Caco-2 (cell line): ENCODE data around the gene NT5DC1. TPM values are rescaled to one million over a fixed set of nuclear protein-coding genes. Genes with fewer than 3 reads are reported as not detected.

Source experiments
- BruUV-seq: library from RNA; stranded (reverse); fragments of 400-500 nt; replicated peaks from 2 replicates; lab custom pipeline; 2021; lab: Mats Ljungman, UMichigan
- CTCF ChIA-PET: fragments of 300-600 bp; sonication (Branson Sonifier 250); formaldehyde crosslinking; loops from one replicate; lab custom pipeline; 2022; ENCODE audit warnings: antibody characterized with exemption; lab: Charles Lee
- POLR2A ChIA-PET: fragments of 300-600 bp; sonication (Branson Sonifier 250); formaldehyde crosslinking; loops from one replicate; lab custom pipeline; 2022; ENCODE audit warnings: antibody characterized with exemption; lab: Charles Lee
- DNase-seq, 2 experiments: peaks; one replicate each; pipeline versions ENCODE4 v3.0.0 to v3.0.0-alpha.2; 2020 to 2022
- H3K27me3 ChIP-seq: replicated peaks from 2 replicates; pipeline ENCODE4 v1.6.0; 2011; ENCODE audit warnings: low read length; ENCODE audit not compliant: control insufficient read depth, insufficient read depth
- H3K36me3 ChIP-seq: 2 replicates; pipeline ENCODE4 v1.5.1; 2011; ENCODE audit warnings: low read length; ENCODE audit not compliant: control insufficient read depth, insufficient read depth
- H3K4me1 ChIP-seq: fragments of 250-450 bp; sonication (Bioruptor Pico); 2 replicates; pipeline ENCODE4 v1.5.1; 2020; ENCODE audit warnings: mild to moderate bottlenecking
- H3K4me3 ChIP-seq: 2 replicates; pipeline ENCODE4 v1.5.1; 2011; ENCODE audit warnings: low read depth, mild to moderate bottlenecking, control low read depth, low read length
- H3K9me3 ChIP-seq: fragments of 250-450 bp; sonication (Bioruptor Pico); 2 replicates; pipeline ENCODE4 v1.5.1; 2020; ENCODE audit warnings: mild to moderate bottlenecking, moderate library complexity
- H3K27ac Mint-ChIP-seq: one replicate; pipeline ENCODE4 v1.8.0; 2022; ENCODE audit warnings: mixed read lengths; ENCODE audit not compliant: unreplicated experiment
- H3K27me3 Mint-ChIP-seq: one replicate; pipeline ENCODE4 v1.8.0; 2022; ENCODE audit warnings: mixed read lengths; ENCODE audit not compliant: insufficient read depth, unreplicated experiment
- H3K36me3 Mint-ChIP-seq: one replicate; pipeline ENCODE4 v1.8.0; 2022; ENCODE audit warnings: mild to moderate bottlenecking, mixed read lengths; ENCODE audit not compliant: insufficient read depth, unreplicated experiment
- H3K4me1 Mint-ChIP-seq: one replicate; pipeline ENCODE4 v1.8.0; 2022; ENCODE audit warnings: low read depth, mixed read lengths; ENCODE audit not compliant: unreplicated experiment
- H3K4me3 Mint-ChIP-seq: one replicate; pipeline ENCODE4 v1.8.0; 2022; ENCODE audit warnings: mild to moderate bottlenecking, moderate library complexity, mixed read lengths; ENCODE audit not compliant: unreplicated experiment
- H3K9me3 Mint-ChIP-seq: one replicate; pipeline ENCODE4 v1.8.0; 2022; ENCODE audit warnings: mixed read lengths; ENCODE audit not compliant: unreplicated experiment
- CTCF ChIP-seq, 2 experiments: fragments of 200-600 bp in 1 of 2; IDR thresholded peaks; 1 replicate in 1 of 2; 2 replicates in 1 of 2; pipeline versions ENCODE4 v1.5.1 to v1.8.0; 2011 to 2022; ENCODE audit warnings: antibody characterized with exemption in 1 of 2, control low read depth in 1 of 2, inconsistent platforms in 1 of 2, low read depth in 1 of 2, low read length in 1 of 2, mild to moderate bottlenecking in 1 of 2, moderate library complexity in 1 of 2; ENCODE audit not compliant: insufficient read depth in 1 of 2, severe bottlenecking in 1 of 2, unreplicated experiment in 1 of 2
- intact Hi-C: fragments of 100-400 bp; cut with micrococcal nuclease; formaldehyde crosslinking; loops from one replicate; pipeline ENCODE4 v1.10.0; 2022; ENCODE audit not compliant: unreplicated experiment
- total RNA-seq: library from RNA; stranded (reverse); gene quantifications from 2 replicates; pipeline ENCODE4 v1.2.3, GENCODE V29; 2022

Gene NT5DC1
- total RNA-seq, 1 experiment from 2014 or later = 54.3 TPM

DNA sequence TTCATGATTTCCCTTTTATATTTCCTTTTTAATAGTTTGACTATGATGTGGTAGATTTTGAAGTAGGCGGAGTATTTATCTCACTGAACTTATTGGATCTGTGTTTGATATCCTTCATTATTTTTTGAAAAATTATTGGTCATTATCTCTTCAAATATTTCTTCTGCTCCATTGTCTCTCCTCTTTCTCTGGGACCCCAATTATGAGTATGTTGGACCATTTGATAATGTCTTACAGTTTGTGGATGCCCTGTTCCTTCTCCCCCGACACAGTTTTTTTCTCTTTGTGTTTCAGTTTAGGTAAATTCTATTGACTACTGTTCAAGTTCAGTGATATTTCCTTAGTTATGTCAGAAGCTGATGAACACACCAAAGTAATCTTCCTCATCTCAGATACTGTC lies 74.7 kb downstream of the NT5DC1 start:
- no peak overlapping the region for H3K4me3 ChIP-seq
- no TSS peak for BruUV-seq
- CTCF ChIA-PET = no interaction called here
- Mint-ChIP-seq H3K9me3 (peaks cover 12% of the 10 kb centered on the region), H3K36me3 (no peaks in the 10 kb centered on the region), H3K4me1 (peaks cover 7% of the 10 kb centered on the region), H3K27me3 (no peaks in the 10 kb centered on the region), H3K27ac (no peak overlapping the region), H3K4me3 (no peak overlapping the region)
- DNase-seq = no peak
- no peaks in the 10 kb centered on the region for H3K4me1 ChIP-seq
- no peaks in the 10 kb centered on the region for H3K27me3 ChIP-seq
- TF ChIP-seq CTCF (IDR thresholded peaks at IDR 0.05; ENCODE audit: insufficient read depth in 1 of 2, low read depth in 1 of 2, low read length in 1 of 2, severe bottlenecking in 1 of 2, unreplicated experiment in 1 of 2) = no peak
- POLR2A ChIA-PET = no interaction called here
- H3K36me3 ChIP-seq = no peaks in the 10 kb centered on the region
- peaks cover 3% of the 10 kb centered on the region; the same call in 1 of the 2 replicates for H3K9me3 ChIP-seq
- intact Hi-C loops = no loop called here

GRCh38 chr6:116176596-116176995 lies 75.9 kb downstream of the NT5DC1 start:
- Mint-ChIP-seq H3K36me3 (no peaks in the 10 kb centered on the region), H3K4me1 (no peaks in the 10 kb centered on the region), H3K9me3 (peaks cover 12% of the 10 kb centered on the region), H3K4me3 (no peak overlapping the region), H3K27me3 (no peaks in the 10 kb centered on the region), H3K27ac (no peak overlapping the region)
- ChIA-PET CTCF (no interaction called here), POLR2A (no interaction called here)
- Histone ChIP-seq H3K4me3 (no peak overlapping the region), H3K27me3 (no peaks in the 10 kb centered on the region), H3K36me3 (no peaks in the 10 kb centered on the region), H3K9me3 (peaks cover 3% of the 10 kb centered on the region; the same call in 1 of the 2 replicates), H3K4me1 (no peaks in the 10 kb centered on the region)
- no peak for DNase-seq
- intact Hi-C loops = no loop called here
- no TSS peak for BruUV-seq
- TF ChIP-seq CTCF (IDR thresholded peaks at IDR 0.05; ENCODE audit: insufficient read depth in 1 of 2, low read depth in 1 of 2, low read length in 1 of 2, severe bottlenecking in 1 of 2, unreplicated experiment in 1 of 2) = no peak

DNA sequence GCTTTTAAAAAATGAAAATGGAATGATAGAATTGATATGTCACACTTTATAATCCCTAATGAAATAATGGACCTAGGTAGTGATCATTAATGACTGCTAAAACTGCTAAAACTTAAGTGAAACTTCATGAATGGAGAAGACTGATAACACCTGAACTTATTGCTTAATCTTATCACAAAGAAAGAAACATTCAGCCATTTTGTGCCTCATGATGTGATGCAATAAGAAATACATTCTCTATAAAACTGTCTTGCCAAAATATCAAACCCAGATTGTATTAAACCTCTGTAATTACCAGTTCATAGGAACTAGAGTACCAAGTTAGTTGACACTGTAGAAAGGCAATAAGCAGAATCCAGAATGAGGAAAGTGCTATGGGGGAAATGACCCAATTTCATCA lies 79.7 kb downstream of the NT5DC1 start:
- Histone ChIP-seq H3K4me3 (no peak overlapping the region), H3K27me3 (no peaks in the 10 kb centered on the region), H3K9me3 (peaks cover 3% of the 10 kb centered on the region; the same call in 1 of the 2 replicates), H3K36me3 (no peaks in the 10 kb centered on the region), H3K4me1 (no peaks in the 10 kb centered on the region)
- Mint-ChIP-seq H3K27me3 (no peaks in the 10 kb centered on the region), H3K4me1 (no peaks in the 10 kb centered on the region), H3K27ac (no peak overlapping the region), H3K36me3 (no peaks in the 10 kb centered on the region), H3K4me3 (no peak overlapping the region), H3K9me3 (peaks cover 14% of the 10 kb centered on the region)
- no peak for DNase-seq
- intact Hi-C loops = no loop called here
- ChIA-PET CTCF (no interaction called here), POLR2A (no interaction called here)
- TF ChIP-seq CTCF (IDR thresholded peaks at IDR 0.05; ENCODE audit: insufficient read depth in 1 of 2, low read depth in 1 of 2, low read length in 1 of 2, severe bottlenecking in 1 of 2, unreplicated experiment in 1 of 2) = no peak
- BruUV-seq = no TSS peak
